GM10266 (cell line): ENCODE measurements around the gene SYNDIG1.

Source experiments
- DNase-seq: peaks from one replicate; pipeline ENCODE4 v3.0.0; 2012; ENCODE audit errors: extremely low spot score
- CTCF ChIP-seq: IDR thresholded peaks from 2 replicates; pipeline ENCODE4 v1.5.1; 2012; ENCODE audit warnings: mild to moderate bottlenecking, low read depth; ENCODE audit not compliant: control insufficient read depth, insufficient read depth; ENCODE audit errors: missing control alignments

The SYNDIG1 gene

DNA sequence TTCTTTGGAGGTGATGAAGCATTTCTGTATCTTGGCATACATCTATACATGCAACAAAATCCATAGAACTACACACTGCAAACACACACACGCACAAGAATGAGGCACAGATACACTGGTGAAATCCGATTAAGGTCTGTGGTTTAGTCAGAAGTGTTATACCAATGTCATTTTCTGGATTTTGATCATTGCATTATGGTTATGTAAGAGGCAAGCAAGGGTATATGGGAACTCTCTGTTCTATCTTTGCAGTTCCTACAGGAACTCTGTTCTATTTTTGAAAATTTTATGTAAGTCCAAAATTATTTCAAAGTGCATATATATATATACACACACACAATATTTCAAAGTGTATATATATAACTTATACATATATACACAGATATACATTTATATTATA is 101.7 kb downstream of the SYNDIG1 start:
- DNase-seq = no peak
- no peak for TF ChIP-seq CTCF

DNA sequence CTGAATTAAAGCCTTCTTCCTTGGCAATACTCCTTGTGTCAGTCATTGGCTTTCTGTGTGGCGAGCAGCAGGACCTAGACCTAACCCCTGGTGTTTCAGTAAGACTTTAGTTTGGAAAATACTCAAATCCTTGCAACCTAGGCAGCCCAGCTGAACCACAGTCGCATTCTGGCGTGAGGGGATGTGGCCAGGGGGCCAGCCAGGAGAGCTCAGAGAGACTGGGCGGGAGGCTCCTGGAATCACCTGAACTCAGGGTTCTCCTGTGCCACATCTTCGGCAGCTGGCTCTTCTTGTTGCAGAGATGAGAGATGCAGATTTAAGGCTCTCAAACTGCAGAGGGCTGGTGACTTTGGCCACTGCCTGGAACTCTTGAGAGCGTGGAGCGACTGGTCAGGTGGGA is 102.7 kb downstream of the SYNDIG1 start:
- TF ChIP-seq CTCF = no peak
- DNase-seq = no peak

GRCh38 chr20:24572862-24573261 is 103.4 kb downstream of the SYNDIG1 start:
- no peak for DNase-seq
- no peak for TF ChIP-seq CTCF

DNA sequence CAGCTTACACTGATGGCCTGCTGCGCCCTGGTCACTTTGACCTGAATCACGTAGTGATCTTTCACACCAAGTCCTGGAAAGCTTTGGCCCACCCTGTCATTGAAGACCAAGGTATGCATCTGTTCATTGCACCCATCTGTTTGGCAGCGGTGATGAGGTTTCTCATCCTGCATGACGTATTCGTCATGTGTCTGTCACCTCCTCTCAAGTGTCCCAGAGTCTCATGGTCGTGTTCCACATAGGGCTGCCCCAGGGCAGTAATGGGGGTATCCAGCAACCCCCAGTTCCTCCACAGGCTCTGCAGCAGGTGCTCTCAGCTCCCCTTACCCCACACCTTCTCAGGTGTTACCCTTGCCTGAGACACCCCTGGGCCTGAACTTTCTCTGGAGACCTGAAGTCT is 104.1 kb downstream of the SYNDIG1 start:
- TF ChIP-seq CTCF = no peak
- no peak for DNase-seq

DNA sequence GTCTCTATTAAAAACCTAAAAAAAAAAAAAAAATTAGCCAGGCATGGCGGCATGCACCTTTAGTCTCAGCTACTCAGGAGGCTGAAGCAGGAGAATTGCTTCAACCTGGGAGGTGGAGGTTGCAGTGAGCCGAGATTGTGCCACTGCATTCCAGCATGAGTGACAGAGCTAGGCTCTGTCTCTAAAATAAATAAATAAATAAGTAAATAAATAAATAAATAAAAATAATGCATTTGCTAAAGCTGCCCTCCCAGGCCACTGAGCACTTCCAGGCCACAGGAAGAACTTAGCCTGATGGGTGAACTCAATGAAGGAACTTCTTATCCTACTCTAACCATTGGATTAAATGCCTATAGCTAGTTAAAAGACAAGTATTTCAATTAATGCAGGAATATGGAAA is 104.9 kb downstream of the SYNDIG1 start:
- DNase-seq = no peak
- TF ChIP-seq CTCF = no peak

- no peak for TF ChIP-seq CTCF
- DNase-seq = no peak
These were observed 105.4 kb downstream of the SYNDIG1 start for GRCh38 chr20:24574797-24575196.

DNA sequence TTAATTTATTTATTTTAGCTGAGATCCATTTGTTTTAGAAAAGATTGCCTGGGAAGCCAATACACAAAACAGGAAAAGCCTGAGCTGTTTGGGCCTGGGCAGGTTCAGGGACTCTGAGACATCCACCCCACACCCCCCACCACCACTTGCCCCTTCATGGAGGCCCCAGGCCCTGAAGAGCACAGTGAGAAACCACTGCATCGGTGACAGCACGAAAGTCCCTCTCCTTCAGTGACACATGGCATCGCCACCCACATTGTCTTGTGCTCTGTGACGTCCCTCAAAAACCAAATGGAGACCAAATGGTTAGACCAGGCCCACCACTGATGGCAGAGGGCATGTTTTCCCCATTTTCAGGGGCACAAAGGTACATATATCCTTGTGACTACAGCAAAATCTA is 106.4 kb downstream of the SYNDIG1 start:
- no peak for DNase-seq
- no peak for TF ChIP-seq CTCF

- no peak for TF ChIP-seq CTCF
- no peak for DNase-seq
These were observed 107.0 kb downstream of the SYNDIG1 start for GRCh38 chr20:24576447-24576846.
